C1 segment of cervical spinal cord (tissue), 14 donors: ENCODE results near the gene SDF2.
"Not testable (repeated sequence)": the region's sequence is repeated elsewhere in the genome, so short reads cannot be mapped to it uniquely, and the experiment has no call there.

ENCODE experiments used
- DNase-seq, 14 donors: peaks; one replicate each; lab custom pipeline; 2025; lab: John Stamatoyannopoulos, UW

The SDF2 gene

GRCh38 chr17:28685366-28685765 is 23.7 kb upstream of the SDF2 start:
- no peak for DNase-seq

GRCh38 chr17:28684963-28685362 is 23.3 kb upstream of the SDF2 start:
- peak in 11 of 14 donors; percentile 43 to 75 (median 58) for DNase-seq

GRCh38 chr17:28682655-28683054 is 20.9 kb upstream of the SDF2 start:
- no peak for DNase-seq

GRCh38 chr17:28675980-28676379 is 14.3 kb upstream of the SDF2 start:
- no peak for DNase-seq

DNA sequence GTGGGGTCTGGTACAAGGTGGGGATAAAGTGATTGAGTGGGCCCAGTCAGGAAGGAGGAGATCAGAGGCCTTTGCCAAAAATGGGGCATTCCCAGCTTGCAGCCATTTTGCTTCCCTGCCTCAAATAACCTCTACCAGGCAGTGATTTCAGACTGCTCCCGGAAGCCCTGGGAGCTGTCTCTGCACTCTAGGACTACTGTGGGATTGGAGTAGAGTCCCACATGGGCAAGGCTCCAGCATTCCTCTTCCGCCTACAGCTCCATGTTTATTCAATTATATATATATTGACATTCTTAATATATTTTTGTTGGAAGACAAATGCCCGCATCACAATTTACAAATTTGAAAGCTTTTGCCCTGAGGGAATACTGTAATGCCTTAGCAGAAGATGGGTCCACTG is 13.8 kb upstream of the SDF2 start:
- DNase-seq = no peak

DNA sequence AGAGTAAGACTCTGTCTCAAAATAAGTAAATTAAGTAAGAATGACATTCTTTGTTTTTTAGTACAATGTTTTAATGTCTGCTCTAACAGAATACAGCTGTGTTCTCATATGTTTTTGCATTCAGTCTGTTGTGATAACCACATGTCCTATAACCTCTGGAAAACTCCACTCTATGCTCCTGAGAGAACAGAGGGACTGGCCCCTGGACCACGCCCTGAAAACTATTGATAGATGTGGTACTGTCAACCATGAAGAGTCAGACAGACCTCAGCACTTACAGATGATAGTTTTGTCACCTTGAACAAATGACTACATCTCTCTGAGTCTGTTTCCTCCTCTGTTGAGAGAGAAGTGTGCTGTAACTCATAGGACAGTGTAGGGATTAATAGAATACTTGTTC is 8.2 kb upstream of the SDF2 start:
- DNase-seq = no peak

DNA sequence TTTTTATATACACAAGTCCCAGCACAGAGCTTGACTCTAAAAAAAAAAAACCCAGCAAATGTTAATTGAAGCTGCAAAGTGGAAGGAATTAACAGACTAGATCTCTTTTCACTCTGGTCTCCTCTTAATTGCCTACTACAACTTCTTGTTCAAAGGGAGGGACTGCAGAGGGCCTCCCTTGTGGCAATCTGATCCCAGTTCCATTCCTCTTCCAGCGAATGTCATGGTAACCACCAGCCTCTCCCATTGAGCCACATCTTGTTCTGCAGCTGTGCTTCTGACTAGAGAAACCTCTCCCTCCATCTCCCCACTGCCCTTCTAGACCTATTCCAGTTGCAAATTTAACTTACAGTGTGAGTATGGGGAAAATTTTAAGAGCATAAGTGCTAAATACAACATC is 6.2 kb upstream of the SDF2 start:
- no peak for DNase-seq

GRCh38 chr17:28665994-28666393 is 4.3 kb upstream of the SDF2 start:
- DNase-seq = no peak

DNA sequence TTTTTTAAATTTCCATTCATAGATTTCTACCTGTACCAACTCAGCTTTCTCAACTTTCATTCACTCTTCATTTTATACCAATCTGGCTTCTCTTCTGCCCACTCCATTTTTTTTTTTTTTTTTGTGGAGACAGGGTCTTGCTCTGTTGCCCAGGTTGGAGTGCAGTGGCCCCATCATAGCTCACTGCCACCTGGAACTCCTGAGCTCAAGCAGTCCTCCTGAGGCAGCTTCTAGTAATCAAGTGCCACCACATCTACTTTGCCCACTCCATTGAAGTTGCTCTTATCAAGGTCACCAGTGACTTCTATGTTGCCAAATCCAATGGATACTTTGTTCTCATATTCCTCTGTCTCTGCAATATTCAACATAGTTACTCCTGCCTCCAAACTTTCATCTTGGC is 2.0 kb upstream of the SDF2 start:
- DNase-seq = no peak

DNA sequence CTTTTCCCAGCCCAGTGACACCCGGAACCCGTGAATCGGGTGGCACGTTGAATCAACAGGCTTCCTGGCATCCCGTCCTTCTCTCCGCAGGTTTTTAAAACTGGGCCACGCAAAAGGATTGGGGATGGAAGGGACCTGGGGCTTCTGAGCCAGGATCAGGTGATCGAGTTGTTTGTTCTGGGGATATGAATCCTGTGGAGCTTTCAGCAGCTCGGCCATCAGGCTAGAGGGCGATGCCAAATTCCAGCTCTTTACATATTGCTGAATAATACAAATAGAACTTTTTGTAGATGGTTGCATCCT is 772 bp upstream of the SDF2 start:
- DNase-seq = no peak

- DNase-seq = not testable (repeated sequence)
Observed at GRCh38 chr17:28659497-28659881, 2.2 kb downstream of the SDF2 start.

- DNase-seq = not testable (repeated sequence)
Observed at GRCh38 chr17:28658766-28659496, 2.8 kb downstream of the SDF2 start.

- not testable (repeated sequence) for DNase-seq
Observed at GRCh38 chr17:28658342-28658741, 3.4 kb downstream of the SDF2 start.

GRCh38 chr17:28657756-28658155 is 4.0 kb downstream of the SDF2 start:
- no peak for DNase-seq

- no peak for DNase-seq
Observed at GRCh38 chr17:28655160-28655559, 6.5 kb downstream of the SDF2 start.

GRCh38 chr17:28648698-28649097 is 13.0 kb downstream of the SDF2 start:
- no peak for DNase-seq

DNA sequence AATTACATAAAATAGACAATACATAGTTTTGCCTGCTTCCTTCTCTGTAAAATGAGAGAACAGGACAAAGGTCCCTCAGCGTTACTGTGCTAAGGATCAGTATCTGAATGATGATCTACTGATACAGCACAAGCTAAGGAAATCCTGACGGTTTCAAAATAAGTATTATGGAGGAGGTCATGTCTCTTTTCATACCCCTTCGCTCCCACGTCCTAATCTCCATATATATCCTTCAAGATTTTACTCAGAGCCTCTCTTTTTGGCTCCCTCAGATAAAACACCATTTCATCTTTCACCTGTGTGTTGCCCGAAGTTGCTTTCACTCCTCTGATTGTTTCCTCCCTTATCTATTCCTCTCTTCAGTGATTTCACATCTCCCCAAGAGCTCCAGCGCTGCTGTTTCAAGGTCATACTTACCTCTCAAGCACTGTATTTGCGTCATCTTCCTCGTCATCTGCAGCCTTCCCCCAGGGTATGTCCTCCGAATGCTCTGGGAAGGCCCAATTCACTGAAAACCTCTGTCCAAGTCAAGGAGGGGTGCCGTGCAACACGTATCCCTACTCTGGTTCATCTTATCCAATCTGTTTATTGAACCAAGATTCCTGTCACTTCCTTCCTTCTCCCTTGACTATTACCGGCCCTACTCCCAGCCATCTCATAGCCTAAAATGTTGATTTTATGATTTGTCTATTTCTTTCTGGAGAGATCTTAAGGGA is 15.5 kb downstream of the SDF2 start:
- DNase-seq = peak in 1 of 14 donors; percentile 6

GRCh38 chr17:28645576-28645939 is 16.1 kb downstream of the SDF2 start:
- DNase-seq = no peak

DNA sequence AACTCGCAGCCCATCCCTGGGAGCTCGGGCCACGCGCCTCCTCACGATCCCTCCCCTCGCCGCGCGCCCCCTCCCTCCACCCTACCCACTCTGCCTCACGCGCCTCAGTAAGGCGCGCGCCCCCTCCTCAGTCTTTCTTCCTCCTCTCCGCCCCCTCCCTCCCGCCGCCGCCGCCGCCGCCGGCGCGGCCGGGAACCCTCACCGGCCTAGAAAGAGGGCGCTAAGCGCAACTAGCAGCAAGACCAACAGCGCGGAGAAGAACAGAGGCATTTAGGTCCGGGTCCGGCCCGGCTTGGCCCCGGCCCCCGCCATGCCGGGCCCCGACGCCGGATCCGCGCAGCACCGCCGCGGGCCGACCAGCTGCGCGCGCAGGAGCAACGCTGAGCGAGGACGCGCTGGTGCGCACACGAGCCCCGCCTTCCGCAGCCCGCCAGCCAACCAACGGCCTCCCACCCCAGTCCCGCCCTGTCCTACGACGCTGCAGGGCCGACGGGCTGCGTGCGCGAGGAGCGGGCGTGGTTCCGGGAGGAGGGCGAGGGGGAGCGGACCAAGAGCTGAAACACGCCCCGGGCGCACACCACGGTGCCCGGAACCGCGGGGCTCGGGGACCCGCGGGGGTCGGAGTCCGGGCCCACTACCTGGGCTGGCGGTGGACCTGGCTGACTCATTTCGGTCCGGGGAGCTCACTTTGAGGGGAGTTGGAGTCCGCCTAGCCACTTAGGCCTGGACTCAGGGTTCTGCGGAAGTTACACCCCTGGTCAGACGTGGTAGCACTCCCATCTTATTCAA is 16.7 kb downstream of the SDF2 start, which contains the start of gene BLTP2:
Gene BLTP2, minus strand, starts transcription at position 372 of the 789 bp plus-strand sequence. Its CDS starts 102 bp downstream, at position 270.
- DNase-seq = peak; percentile 67 to 95 (median 90)

DNA sequence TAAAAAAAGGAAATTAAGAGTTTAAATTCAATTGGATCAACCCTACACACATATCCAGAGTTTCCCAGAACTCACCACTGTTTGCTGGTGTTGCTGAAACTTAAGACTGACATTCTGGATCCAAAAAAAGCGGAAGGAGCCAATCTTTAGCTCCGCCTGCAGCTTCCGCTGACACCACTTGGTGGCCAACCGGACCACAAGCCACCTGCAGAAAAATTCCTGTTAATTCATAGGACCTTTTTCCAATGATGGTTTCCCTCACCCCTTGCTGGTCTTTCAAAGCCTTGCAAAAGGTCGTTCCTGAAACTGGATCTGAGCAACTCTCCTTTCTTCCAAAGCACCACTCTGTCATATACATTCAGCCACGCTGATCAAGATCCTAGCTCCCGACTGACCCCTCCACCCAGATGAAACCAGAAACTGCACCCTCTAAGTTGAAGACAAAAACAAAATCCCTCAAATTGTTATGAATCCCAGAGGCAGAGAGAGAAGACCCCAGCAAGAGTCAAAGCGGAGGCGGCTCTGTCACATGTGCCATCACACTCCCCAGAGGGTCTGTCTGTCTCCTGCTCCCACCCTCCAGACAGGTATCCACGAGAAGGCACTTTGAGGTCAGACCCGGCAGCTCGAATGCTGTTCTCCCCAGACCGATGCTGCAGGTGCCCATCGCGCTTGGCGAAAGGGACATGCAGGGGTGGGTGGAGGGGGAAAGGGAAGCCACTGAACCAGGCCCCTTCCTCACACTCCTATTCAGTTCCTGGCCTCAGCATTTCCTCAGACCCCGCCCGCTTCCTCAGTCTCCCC is 17.5 kb downstream of the SDF2 start:
- peak in 9 of 14 donors; percentile 6 to 42 (median 14) for DNase-seq

GRCh38 chr17:28641579-28641978 is 20.1 kb downstream of the SDF2 start:
- no peak for DNase-seq

- no peak for DNase-seq
Observed at GRCh38 chr17:28635506-28635905, 26.2 kb downstream of the SDF2 start.
